Measurements from ENCODE around the gene TPI1.
"Not testable (repeated sequence)": the region's sequence is repeated elsewhere in the genome, so short reads cannot be mapped to it uniquely, and the experiment has no call there.

Gene TPI1

GRCh38 chr12:6883252-6883651, 15.9 kb downstream of the TPI1 start:
- ChIA-PET POLR2A (no interaction called here), CTCF (interaction anchor here (1.0 to 4.0 kb wide), 4 partner anchors 9 to 16 kb away, joined by 3 to 26 read pairs (median 5); partner anchors contain the start of genes SPSB2 and TPI1)
- peak overlapping the region in 1 of 7 experiments; percentile 6 for H3K4me3 ChIP-seq (ENCODE audit: control insufficient read depth in 1 of 7, extremely low read depth in 1 of 7, insufficient read depth in 4 of 7, low read depth in 2 of 7, low read length in 6 of 7)
- H3K27ac ChIP-seq (ENCODE audit: insufficient read depth in 1 of 2, low read depth in 1 of 2, low read length in 2 of 2, poor library complexity in 1 of 2, severe bottlenecking in 2 of 2): no peak overlapping the region
- H3K36me3 ChIP-seq (ENCODE audit: control insufficient read depth in 4 of 4, insufficient read depth in 4 of 4, low read length in 3 of 4): peaks cover 2 to 20% (median 13%) of the 10 kb centered on the region in 4 experiments
- H3K4me1 ChIP-seq (ENCODE audit: control extremely low read depth in 1 of 4, control insufficient read depth in 4 of 4, insufficient read depth in 4 of 4, low read length in 3 of 4): peaks cover 0 to 6% (median 4%) of the 10 kb centered on the region in 4 experiments
- H3K27me3 ChIP-seq (replicated peaks in 2 of 5; ENCODE audit: control insufficient read depth in 4 of 5, insufficient read depth in 5 of 5, low read length in 4 of 5): no peaks in the 10 kb centered on the region
- no CpG with 5 or more reads among the region's 5 CpGs for WGBS (ENCODE audit: insufficient coverage)
- no peaks in the 10 kb centered on the region for H3K9me3 ChIP-seq (ENCODE audit: control extremely low read depth in 1 of 5, control insufficient read depth in 4 of 5, insufficient read depth in 2 of 5, low read depth in 1 of 5, low read length in 4 of 5)
- no peak for DNase-seq

DNA sequence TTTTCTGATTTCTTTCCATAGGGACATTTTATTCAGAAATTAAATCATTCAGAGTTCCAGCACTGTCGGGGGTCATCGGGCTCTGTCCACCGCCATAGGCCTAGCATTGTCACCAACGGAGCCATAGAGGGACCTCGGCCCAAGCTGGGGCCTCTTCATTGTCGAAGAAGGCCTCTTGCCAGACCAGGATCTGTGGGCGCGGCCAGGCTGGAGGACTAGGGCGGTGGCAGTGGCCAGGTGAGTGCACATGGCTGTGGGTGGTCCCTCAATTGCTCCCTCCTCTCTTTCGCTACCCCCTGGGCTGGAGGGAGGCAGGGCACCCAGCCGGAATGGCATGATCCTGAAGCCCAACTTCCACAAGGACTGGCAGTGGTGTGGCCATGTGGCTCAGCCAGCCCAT, 16.4 kb downstream of the TPI1 start:
- H3K36me3 ChIP-seq (ENCODE audit: control insufficient read depth in 4 of 4, insufficient read depth in 4 of 4, low read length in 3 of 4): peaks cover 2 to 20% (median 13%) of the 10 kb centered on the region in 4 experiments
- 98% methylated on average over 11 of the region's 11 CpGs for WGBS (ENCODE audit: insufficient coverage)
- CTCF ChIA-PET: interaction anchor here (1.0 to 4.0 kb wide), 2 partner anchors 9 to 11 kb away, joined by 3 to 26 read pairs; partner anchors contain the start of gene SPSB2
- DNase-seq: no peak
- no peak overlapping the region for H3K4me3 ChIP-seq (ENCODE audit: control insufficient read depth in 1 of 7, extremely low read depth in 1 of 7, insufficient read depth in 4 of 7, low read depth in 2 of 7, low read length in 6 of 7)
- H3K9me3 ChIP-seq (ENCODE audit: control extremely low read depth in 1 of 5, control insufficient read depth in 4 of 5, insufficient read depth in 2 of 5, low read depth in 1 of 5, low read length in 4 of 5): no peaks in the 10 kb centered on the region
- no peaks in the 10 kb centered on the region for H3K27me3 ChIP-seq (replicated peaks in 2 of 5; ENCODE audit: control insufficient read depth in 4 of 5, insufficient read depth in 5 of 5, low read length in 4 of 5)
- H3K4me1 ChIP-seq (ENCODE audit: control extremely low read depth in 1 of 4, control insufficient read depth in 4 of 4, insufficient read depth in 4 of 4, low read length in 3 of 4): peaks cover 0 to 6% (median 4%) of the 10 kb centered on the region in 4 experiments
- H3K27ac ChIP-seq (ENCODE audit: insufficient read depth in 1 of 2, low read depth in 1 of 2, low read length in 2 of 2, poor library complexity in 1 of 2, severe bottlenecking in 2 of 2): no peak overlapping the region
- POLR2A ChIA-PET: no interaction called here

DNA sequence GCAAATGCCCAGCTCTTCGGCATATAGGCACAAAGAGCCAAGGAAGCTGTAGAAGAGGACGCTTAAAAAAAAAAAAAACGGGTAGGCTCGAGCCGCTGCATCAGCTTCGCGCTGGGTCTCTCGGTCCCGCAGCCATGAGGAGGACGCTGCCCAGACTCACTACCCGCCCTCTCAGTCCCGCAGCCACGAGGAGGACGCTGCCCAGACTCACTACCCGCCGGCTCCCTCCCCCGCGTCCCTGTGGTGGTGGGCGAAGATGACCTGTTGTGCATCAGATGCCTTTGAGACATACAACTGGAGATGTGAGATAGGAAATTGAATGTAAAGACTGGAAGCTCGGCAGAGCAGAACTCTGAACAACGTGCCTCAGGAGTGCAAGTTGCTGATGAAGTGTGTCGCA, 17.2 kb downstream of the TPI1 start:
- CTCF ChIA-PET: interaction anchor here (1.1 to 1.5 kb wide), 3 partner anchors 9 to 15 kb away, joined by 3 to 6 read pairs (median 4); no protein-coding TSS in a partner anchor
- 93% methylated on average over 20 of the region's 22 CpGs for WGBS (ENCODE audit: insufficient coverage)
- H3K27ac ChIP-seq (ENCODE audit: insufficient read depth in 1 of 2, low read depth in 1 of 2, low read length in 2 of 2, poor library complexity in 1 of 2, severe bottlenecking in 2 of 2): no peak overlapping the region

DNA sequence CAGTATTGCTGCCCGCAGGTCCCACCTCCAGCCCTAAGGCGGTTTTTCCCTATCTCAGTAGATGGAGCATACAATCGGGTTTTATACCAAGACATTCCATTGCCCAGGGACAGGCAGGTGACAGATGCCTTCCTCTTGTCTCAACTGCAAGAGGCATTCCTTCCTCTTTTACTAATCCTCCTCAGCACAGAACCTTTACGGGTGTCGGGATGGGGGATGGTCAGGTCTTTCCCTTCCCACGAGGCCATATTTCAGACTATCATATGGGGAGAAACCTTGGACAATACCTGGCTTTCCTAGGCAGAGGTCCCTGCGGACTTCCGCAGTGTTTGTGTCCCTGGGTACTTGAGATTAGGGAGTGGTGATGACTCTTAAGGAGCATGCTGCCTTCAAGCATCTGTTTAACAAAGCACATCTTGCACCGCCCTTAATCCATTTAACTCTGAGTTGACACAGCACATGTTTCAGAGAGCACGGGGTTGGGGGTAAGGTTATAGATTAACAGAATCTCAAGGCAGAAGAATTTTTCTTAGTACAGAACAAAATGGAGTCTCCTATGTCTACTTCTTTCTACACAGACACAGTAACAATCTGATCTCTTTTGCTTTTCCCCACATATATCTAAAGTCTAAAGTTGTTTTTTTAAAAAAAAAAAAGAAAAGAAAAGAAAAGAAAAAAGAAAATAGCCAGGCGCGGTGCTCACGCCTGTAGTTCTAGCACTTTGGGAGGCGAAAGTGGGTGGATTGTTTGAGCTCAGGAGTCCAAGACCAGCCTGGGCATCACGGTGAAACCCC, 19.1 kb downstream of the TPI1 start:
- POLR2A ChIA-PET; H3K27me3 ChIP-seq (replicated peaks in 2 of 5; ENCODE audit: control insufficient read depth in 4 of 5, insufficient read depth in 5 of 5, low read length in 4 of 5); H3K27ac ChIP-seq (ENCODE audit: insufficient read depth in 1 of 2, low read depth in 1 of 2, low read length in 2 of 2, poor library complexity in 1 of 2, severe bottlenecking in 2 of 2); H3K9me3 ChIP-seq (ENCODE audit: control extremely low read depth in 1 of 5, control insufficient read depth in 4 of 5, insufficient read depth in 2 of 5, low read depth in 1 of 5, low read length in 4 of 5); H3K4me3 ChIP-seq (ENCODE audit: control insufficient read depth in 1 of 7, extremely low read depth in 1 of 7, insufficient read depth in 4 of 7, low read depth in 2 of 7, low read length in 6 of 7); DNase-seq: not testable (repeated sequence)
- 32% methylated on average over 6 of the region's 15 CpGs for WGBS (ENCODE audit: insufficient coverage)
- CTCF ChIA-PET: interaction anchor here (0.6 to 1.6 kb wide), 4 partner anchors 11 to 39 kb away, joined by 3 to 5 read pairs (median 4); no protein-coding TSS in a partner anchor
- peaks cover 2 to 19% (median 12%) of the 10 kb centered on the region in 4 experiments for H3K36me3 ChIP-seq (ENCODE audit: control insufficient read depth in 4 of 4, insufficient read depth in 4 of 4, low read length in 3 of 4)
- peaks cover 6 to 15% (median 13%) of the 10 kb centered on the region in 4 experiments for H3K4me1 ChIP-seq (ENCODE audit: control extremely low read depth in 1 of 4, control insufficient read depth in 4 of 4, insufficient read depth in 4 of 4, low read length in 3 of 4)

More for the DNA sequence above, 17.2 kb downstream of the TPI1 start:
- Histone ChIP-seq H3K27me3 (replicated peaks in 2 of 5; ENCODE audit: control insufficient read depth in 4 of 5, insufficient read depth in 5 of 5, low read length in 4 of 5) (no peaks in the 10 kb centered on the region), H3K36me3 (ENCODE audit: control insufficient read depth in 4 of 4, insufficient read depth in 4 of 4, low read length in 3 of 4) (peaks cover 2 to 19% (median 13%) of the 10 kb centered on the region in 4 experiments), H3K9me3 (ENCODE audit: control extremely low read depth in 1 of 5, control insufficient read depth in 4 of 5, insufficient read depth in 2 of 5, low read depth in 1 of 5, low read length in 4 of 5) (no peaks in the 10 kb centered on the region), H3K4me3 (ENCODE audit: control insufficient read depth in 1 of 7, extremely low read depth in 1 of 7, insufficient read depth in 4 of 7, low read depth in 2 of 7, low read length in 6 of 7) (no peak overlapping the region), H3K4me1 (ENCODE audit: control extremely low read depth in 1 of 4, control insufficient read depth in 4 of 4, insufficient read depth in 4 of 4, low read length in 3 of 4) (peaks cover 0 to 6% (median 4%) of the 10 kb centered on the region in 4 experiments)
- DNase-seq: no peak
- POLR2A ChIA-PET: no interaction called here

GRCh38 chr12:6887460-6887859, 20.1 kb downstream of the TPI1 start:
- 100% methylated on average over 3 of the region's 8 CpGs for WGBS (ENCODE audit: insufficient coverage)
- ChIA-PET CTCF (interaction anchor here (0.7 to 1.6 kb wide), 2 partner anchors 13 to 16 kb away, joined by 4 to 5 read pairs; no protein-coding TSS in a partner anchor), POLR2A (no interaction called here)
- Histone ChIP-seq H3K9me3 (ENCODE audit: control extremely low read depth in 1 of 5, control insufficient read depth in 4 of 5, insufficient read depth in 2 of 5, low read depth in 1 of 5, low read length in 4 of 5) (no peaks in the 10 kb centered on the region), H3K27me3 (replicated peaks in 2 of 5; ENCODE audit: control insufficient read depth in 4 of 5, insufficient read depth in 5 of 5, low read length in 4 of 5) (no peaks in the 10 kb centered on the region), H3K4me3 (ENCODE audit: control insufficient read depth in 1 of 7, extremely low read depth in 1 of 7, insufficient read depth in 4 of 7, low read depth in 2 of 7, low read length in 6 of 7) (no peak overlapping the region), H3K27ac (ENCODE audit: insufficient read depth in 1 of 2, low read depth in 1 of 2, low read length in 2 of 2, poor library complexity in 1 of 2, severe bottlenecking in 2 of 2) (no peak overlapping the region), H3K4me1 (ENCODE audit: control extremely low read depth in 1 of 4, control insufficient read depth in 4 of 4, insufficient read depth in 4 of 4, low read length in 3 of 4) (peaks cover 6 to 21% (median 17%) of the 10 kb centered on the region in 4 experiments), H3K36me3 (ENCODE audit: control insufficient read depth in 4 of 4, insufficient read depth in 4 of 4, low read length in 3 of 4) (peaks cover 2 to 19% (median 12%) of the 10 kb centered on the region in 4 experiments)
- DNase-seq: no peak

GRCh38 chr12:6888360-6888759, 21.0 kb downstream of the TPI1 start:
- peaks cover 2 to 17% (median 12%) of the 10 kb centered on the region in 4 experiments for H3K36me3 ChIP-seq (ENCODE audit: control insufficient read depth in 4 of 4, insufficient read depth in 4 of 4, low read length in 3 of 4)
- POLR2A ChIA-PET: no interaction called here
- 100% methylated on average over 2 of the region's 2 CpGs for WGBS (ENCODE audit: insufficient coverage)
- H3K4me3 ChIP-seq (ENCODE audit: control insufficient read depth in 1 of 7, extremely low read depth in 1 of 7, insufficient read depth in 4 of 7, low read depth in 2 of 7, low read length in 6 of 7): no peak overlapping the region
- H3K9me3 ChIP-seq (ENCODE audit: control extremely low read depth in 1 of 5, control insufficient read depth in 4 of 5, insufficient read depth in 2 of 5, low read depth in 1 of 5, low read length in 4 of 5): no peaks in the 10 kb centered on the region
- peaks cover 6 to 21% (median 17%) of the 10 kb centered on the region in 4 experiments for H3K4me1 ChIP-seq (ENCODE audit: control extremely low read depth in 1 of 4, control insufficient read depth in 4 of 4, insufficient read depth in 4 of 4, low read length in 3 of 4)
- H3K27me3 ChIP-seq (replicated peaks in 2 of 5; ENCODE audit: control insufficient read depth in 4 of 5, insufficient read depth in 5 of 5, low read length in 4 of 5): no peaks in the 10 kb centered on the region
- DNase-seq: no peak
- no peak overlapping the region for H3K27ac ChIP-seq (ENCODE audit: insufficient read depth in 1 of 2, low read depth in 1 of 2, low read length in 2 of 2, poor library complexity in 1 of 2, severe bottlenecking in 2 of 2)
- CTCF ChIA-PET: interaction anchor here (1.6 kb wide), 1 partner anchor 14 kb away, joined by 5 read pairs; no protein-coding TSS in a partner anchor

GRCh38 chr12:6888794-6889193, 21.5 kb downstream of the TPI1 start:
- H3K27ac ChIP-seq (ENCODE audit: insufficient read depth in 1 of 2, low read depth in 1 of 2, low read length in 2 of 2, poor library complexity in 1 of 2, severe bottlenecking in 2 of 2); H3K4me3 ChIP-seq (ENCODE audit: control insufficient read depth in 1 of 7, extremely low read depth in 1 of 7, insufficient read depth in 4 of 7, low read depth in 2 of 7, low read length in 6 of 7); DNase-seq; POLR2A ChIA-PET; H3K27me3 ChIP-seq (replicated peaks in 2 of 5; ENCODE audit: control insufficient read depth in 4 of 5, insufficient read depth in 5 of 5, low read length in 4 of 5); CTCF ChIA-PET; H3K9me3 ChIP-seq (ENCODE audit: control extremely low read depth in 1 of 5, control insufficient read depth in 4 of 5, insufficient read depth in 2 of 5, low read depth in 1 of 5, low read length in 4 of 5): not testable (repeated sequence)
- Histone ChIP-seq H3K36me3 (ENCODE audit: control insufficient read depth in 4 of 4, insufficient read depth in 4 of 4, low read length in 3 of 4) (peaks cover 2 to 13% (median 10%) of the 10 kb centered on the region in 4 experiments), H3K4me1 (ENCODE audit: control extremely low read depth in 1 of 4, control insufficient read depth in 4 of 4, insufficient read depth in 4 of 4, low read length in 3 of 4) (peaks cover 6 to 21% (median 17%) of the 10 kb centered on the region in 4 experiments)
- WGBS (ENCODE audit: insufficient coverage): no CpG with 5 or more reads among the region's 7 CpGs

All from common myeloid progenitor, CD34-positive (primary cell).